Measurements from ENCODE around the gene VWA7. TPM values are rescaled to one million over a fixed set of nuclear protein-coding genes. Genes with fewer than 3 reads are reported as not detected.

The VWA7 gene
- total RNA-seq, 1 donor from 2014 or later = 0.74 TPM

- intact Hi-C loops (cut with DNase I) = no loop called here
- Histone ChIP-seq H3K36me3 (no peaks in the 10 kb centered on the region), H3K4me3 (no peak overlapping the region), H3K9me3 (no peaks in the 10 kb centered on the region), H3K27me3 (no peaks in the 10 kb centered on the region), H3K27ac (peak overlapping the region; percentile 71), H3K4me1 (peaks cover 14% of the 10 kb centered on the region)
- TF ChIP-seq POLR2AphosphoS5 (IDR thresholded peaks at IDR 0.05; ENCODE audit: insufficient read depth in 1 of 2, low read depth in 1 of 2) (no peak), CTCF (IDR thresholded peaks at IDR 0.05) (no peak), POLR2A (IDR thresholded peaks at IDR 0.05) (no peak)
- no peak for DNase-seq (ENCODE audit: extremely low spot score in 2 of 2)
These were observed 59.5 kb downstream of the VWA7 start for GRCh38 chr6:31717499-31718222.

Small RNAs within 50 kb of the gene (small RNA-seq; reads per million reads assigned to genes)
- not detected for gene MSH5-SAPCD1
- gene RF00019 = not detected
- gene RNU6-850P = not detected
- not detected for gene SAPCD1

Other genes with a start within 250 kb of the VWA7 start
- gene MCCD1, start 248.4 kb downstream of the VWA7 start, total RNA-seq = not detected
- gene DDX39B, start 235.3 kb downstream of the VWA7 start, total RNA-seq = 299 TPM
- 5.4 TPM for gene ATP6V1G2, start 230.7 kb downstream of the VWA7 start, total RNA-seq
- gene NFKBIL1, start 229.7 kb downstream of the VWA7 start, total RNA-seq = 14.2 TPM
- not detected for gene LTA, start 205.0 kb downstream of the VWA7 start, total RNA-seq
- gene TNF, start 201.8 kb downstream of the VWA7 start, total RNA-seq = not detected
- 5.4 TPM for gene LTB, start 194.9 kb downstream of the VWA7 start, total RNA-seq
- gene LST1, start 191.1 kb downstream of the VWA7 start, total RNA-seq = not detected
- gene NCR3, start 184.3 kb downstream of the VWA7 start, total RNA-seq = not detected
- gene AIF1, start 162.1 kb downstream of the VWA7 start, total RNA-seq = 25.0 TPM
- 74.6 TPM for gene PRRC2A, start 156.6 kb downstream of the VWA7 start, total RNA-seq
- gene BAG6, start 124.7 kb downstream of the VWA7 start, total RNA-seq = 139 TPM
- not detected for gene APOM, start 121.4 kb downstream of the VWA7 start, total RNA-seq
- 15.2 TPM for gene C6orf47, start 116.5 kb downstream of the VWA7 start, total RNA-seq
- gene GPANK1, start 112.3 kb downstream of the VWA7 start, total RNA-seq = 16.9 TPM
- 219 TPM for gene CSNK2B, start 111.2 kb downstream of the VWA7 start, total RNA-seq
- 7.4 TPM for gene LY6G5B, start 107.4 kb downstream of the VWA7 start, total RNA-seq
- 1.7 TPM for gene LY6G5C, start 96.3 kb downstream of the VWA7 start, total RNA-seq
- gene ABHD16A, start 74.0 kb downstream of the VWA7 start, total RNA-seq = 53.0 TPM
- not detected for gene LY6G6F, start 70.5 kb downstream of the VWA7 start, total RNA-seq
- not detected for gene LY6G6D, start 62.0 kb downstream of the VWA7 start, total RNA-seq
- gene LY6G6C, start 55.6 kb downstream of the VWA7 start, total RNA-seq = not detected
- gene MPIG6B, start 54.0 kb downstream of the VWA7 start, total RNA-seq = not detected
- 108 TPM for gene DDAH2, start 48.0 kb downstream of the VWA7 start, total RNA-seq
- gene CLIC1, start 40.8 kb downstream of the VWA7 start, total RNA-seq = 250 TPM
- 11.0 TPM for gene MSH5, start 37.3 kb downstream of the VWA7 start, total RNA-seq
- gene SAPCD1, start 14.7 kb downstream of the VWA7 start, total RNA-seq = not detected
- gene VARS1, start 18.4 kb upstream of the VWA7 start, total RNA-seq = 39.8 TPM
- gene LSM2, start 29.6 kb upstream of the VWA7 start, total RNA-seq = 51.6 TPM
- gene HSPA1L, start 38.0 kb upstream of the VWA7 start, total RNA-seq = 0.98 TPM
- gene HSPA1A, start 38.2 kb upstream of the VWA7 start, total RNA-seq = 345 TPM
- 466 TPM for gene HSPA1B, start 50.4 kb upstream of the VWA7 start, total RNA-seq
- gene NEU1, start 85.5 kb upstream of the VWA7 start, total RNA-seq = 26.0 TPM
- 5.9 TPM for gene SLC44A4, start 101.7 kb upstream of the VWA7 start, total RNA-seq
- 45.2 TPM for gene EHMT2, start 120.4 kb upstream of the VWA7 start, total RNA-seq
- 1.7 TPM for gene ZBTB12, start 124.8 kb upstream of the VWA7 start, total RNA-seq
- 2.9 TPM for gene C2, start 150.4 kb upstream of the VWA7 start, total RNA-seq
- 9.6 TPM for gene CFB, start 168.8 kb upstream of the VWA7 start, total RNA-seq
- 100 TPM for gene NELFE, start 181.6 kb upstream of the VWA7 start, total RNA-seq
- 35.4 TPM for gene SKIC2, start 181.8 kb upstream of the VWA7 start, total RNA-seq
- gene DXO, start 194.8 kb upstream of the VWA7 start, total RNA-seq = 15.5 TPM
- gene C4A, start 204.7 kb upstream of the VWA7 start, total RNA-seq = 31.4 TPM
- 23.1 TPM for gene C4B, start 237.5 kb upstream of the VWA7 start, total RNA-seq